Astrocyte of the cerebellum (primary cell): ENCODE data around the gene ISCU.

Experiments used
- DNase-seq: peaks from one replicate; pipeline ENCODE4 v3.0.0-alpha.2; 2011; ENCODE audit warnings: low read depth
- H3K4me3 ChIP-seq: 2 replicates; pipeline ENCODE4 v1.5.1; 2011; ENCODE audit warnings: mild to moderate bottlenecking, low read depth, low read length, moderate library complexity
- in situ Hi-C: cut with HindIII; loops from 2 replicates; pipeline ENCODE4 v1.10.0; 2017; ENCODE audit warnings: low sequenced_read_pairs
- TF ChIP-seq, protein P1 (sequence below): IDR thresholded peaks from 2 replicates; pipeline ENCODE4 v1.5.1; 2012; ENCODE audit warnings: low read length, low read depth, moderate library complexity, mild to moderate bottlenecking; ENCODE audit errors: missing control alignments

Gene ISCU

DNA sequence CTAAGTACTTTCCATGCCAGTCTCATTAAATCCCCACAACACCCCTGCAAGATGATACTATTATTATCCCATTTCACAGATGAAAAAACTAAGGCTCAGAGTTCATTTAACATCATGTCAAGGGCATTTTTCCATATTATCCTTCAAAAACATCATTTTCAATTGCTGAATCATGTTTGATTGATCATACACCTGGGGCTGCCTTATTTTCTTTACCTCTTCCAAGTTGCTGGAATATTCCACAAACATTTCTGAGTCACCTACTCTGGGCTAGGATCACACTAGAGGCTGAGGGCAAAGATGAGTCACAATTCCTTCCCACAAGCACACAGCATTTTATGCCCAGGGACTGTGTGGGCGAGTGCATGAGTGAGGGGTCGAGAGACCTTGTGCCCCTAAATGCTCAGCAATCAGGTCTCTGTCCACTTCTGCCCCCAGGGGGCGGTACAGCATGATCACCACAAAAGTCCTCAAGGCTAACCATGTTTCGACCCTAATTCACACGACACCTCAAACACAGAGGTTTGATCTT lies 49.6 kb downstream of the ISCU start:
- peak; percentile 76 for DNase-seq
- in situ Hi-C loops = no loop called here
- TF ChIP-seq, protein P1, sequence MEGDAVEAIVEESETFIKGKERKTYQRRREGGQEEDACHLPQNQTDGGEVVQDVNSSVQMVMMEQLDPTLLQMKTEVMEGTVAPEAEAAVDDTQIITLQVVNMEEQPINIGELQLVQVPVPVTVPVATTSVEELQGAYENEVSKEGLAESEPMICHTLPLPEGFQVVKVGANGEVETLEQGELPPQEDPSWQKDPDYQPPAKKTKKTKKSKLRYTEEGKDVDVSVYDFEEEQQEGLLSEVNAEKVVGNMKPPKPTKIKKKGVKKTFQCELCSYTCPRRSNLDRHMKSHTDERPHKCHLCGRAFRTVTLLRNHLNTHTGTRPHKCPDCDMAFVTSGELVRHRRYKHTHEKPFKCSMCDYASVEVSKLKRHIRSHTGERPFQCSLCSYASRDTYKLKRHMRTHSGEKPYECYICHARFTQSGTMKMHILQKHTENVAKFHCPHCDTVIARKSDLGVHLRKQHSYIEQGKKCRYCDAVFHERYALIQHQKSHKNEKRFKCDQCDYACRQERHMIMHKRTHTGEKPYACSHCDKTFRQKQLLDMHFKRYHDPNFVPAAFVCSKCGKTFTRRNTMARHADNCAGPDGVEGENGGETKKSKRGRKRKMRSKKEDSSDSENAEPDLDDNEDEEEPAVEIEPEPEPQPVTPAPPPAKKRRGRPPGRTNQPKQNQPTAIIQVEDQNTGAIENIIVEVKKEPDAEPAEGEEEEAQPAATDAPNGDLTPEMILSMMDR = peak; percentile 48
- no peak overlapping the region for H3K4me3 ChIP-seq

DNA sequence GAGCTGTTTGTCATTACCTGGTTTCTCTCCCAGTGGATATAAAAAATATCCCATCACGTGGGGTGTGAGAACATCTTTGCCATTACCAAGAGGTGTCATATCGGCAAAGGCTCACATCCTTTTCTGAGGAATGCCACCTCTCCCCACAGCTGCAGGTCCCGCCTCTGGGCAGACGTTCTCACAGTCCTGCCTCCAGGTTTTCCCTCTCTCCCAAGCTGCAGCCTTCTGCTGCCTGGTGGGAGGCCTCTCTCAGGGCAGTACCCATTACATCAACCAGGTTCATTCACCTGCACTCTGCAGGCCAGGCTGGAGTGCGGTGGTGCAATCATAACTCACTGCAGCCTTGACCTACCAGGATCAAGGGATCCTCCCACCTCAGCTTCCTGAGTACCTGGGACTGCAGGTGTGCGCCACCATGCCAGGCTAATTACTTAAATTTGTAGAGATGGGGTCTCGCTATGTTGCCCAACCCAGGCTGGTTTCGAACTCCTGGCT lies 50.4 kb downstream of the ISCU start:
- TF ChIP-seq, protein P1 = no peak
- no peak overlapping the region for H3K4me3 ChIP-seq
- in situ Hi-C loops = no loop called here
- DNase-seq = no peak

DNA sequence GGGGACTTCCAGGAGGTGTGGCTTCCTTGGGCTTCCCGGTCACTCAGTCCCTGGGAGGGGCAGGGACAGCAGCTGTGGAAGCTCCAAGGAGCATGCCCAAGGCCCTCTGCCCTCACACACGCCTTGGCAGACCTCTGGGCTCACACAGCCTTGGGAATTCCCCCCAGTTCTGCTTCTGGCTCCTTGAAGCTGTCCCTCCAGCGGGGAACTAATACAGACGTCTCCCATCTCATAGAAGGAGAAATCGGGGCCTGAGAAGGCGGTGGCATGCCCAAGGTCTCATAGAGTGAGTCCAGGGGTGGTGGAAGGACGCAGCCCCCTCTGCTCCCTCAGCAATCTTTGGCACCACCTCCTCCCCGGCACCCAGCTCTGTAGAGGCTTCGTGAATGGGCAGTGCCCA lies 51.2 kb downstream of the ISCU start:
- TF ChIP-seq, protein P1 = no peak
- in situ Hi-C loops = no loop called here
- no peak for DNase-seq
- no peak overlapping the region for H3K4me3 ChIP-seq

DNA sequence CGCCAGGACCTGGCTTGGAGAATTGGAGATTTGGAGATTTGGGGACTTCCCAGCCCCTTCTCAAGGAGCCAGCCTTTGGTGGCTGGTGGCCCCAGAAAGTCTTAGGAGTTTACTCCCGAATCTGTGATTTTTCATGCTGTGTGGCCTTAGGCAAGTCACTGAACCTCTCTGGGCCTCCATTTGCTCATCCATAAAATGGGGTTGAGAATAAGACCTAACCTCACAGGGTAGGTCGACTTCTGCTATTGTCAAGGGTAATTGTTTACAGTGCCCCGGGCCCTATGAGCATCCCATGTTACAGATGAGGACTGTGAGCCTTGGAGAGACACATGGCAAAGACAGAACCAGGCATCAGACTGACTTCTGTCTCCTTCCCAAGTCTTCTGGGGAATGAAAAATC lies 51.6 kb downstream of the ISCU start:
- in situ Hi-C loops = no loop called here
- TF ChIP-seq, protein P1 = no peak
- no peak overlapping the region for H3K4me3 ChIP-seq
- DNase-seq = no peak

DNA sequence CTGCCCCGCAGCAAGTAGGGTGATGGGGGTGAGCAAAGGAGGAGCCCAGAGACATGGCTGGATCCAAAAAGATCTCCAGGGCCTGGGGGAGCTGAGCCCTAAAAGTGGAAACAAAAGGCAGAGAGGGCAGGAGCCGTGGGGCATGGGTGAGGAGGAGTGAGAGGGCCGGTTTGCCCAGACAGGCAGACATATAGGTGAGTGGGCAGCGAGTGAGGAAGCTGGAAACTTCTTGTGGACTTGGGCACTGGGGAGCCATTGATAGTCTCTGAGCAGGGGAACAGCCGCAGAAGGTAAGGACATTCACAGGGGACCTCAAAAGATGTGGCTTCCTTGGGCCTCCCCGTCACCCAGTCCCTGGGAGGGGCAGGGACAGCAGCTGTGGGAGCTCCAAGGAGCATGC lies 52.2 kb downstream of the ISCU start:
- no peak overlapping the region for H3K4me3 ChIP-seq
- in situ Hi-C loops = no loop called here
- no peak for DNase-seq
- TF ChIP-seq, protein P1 = no peak

DNA sequence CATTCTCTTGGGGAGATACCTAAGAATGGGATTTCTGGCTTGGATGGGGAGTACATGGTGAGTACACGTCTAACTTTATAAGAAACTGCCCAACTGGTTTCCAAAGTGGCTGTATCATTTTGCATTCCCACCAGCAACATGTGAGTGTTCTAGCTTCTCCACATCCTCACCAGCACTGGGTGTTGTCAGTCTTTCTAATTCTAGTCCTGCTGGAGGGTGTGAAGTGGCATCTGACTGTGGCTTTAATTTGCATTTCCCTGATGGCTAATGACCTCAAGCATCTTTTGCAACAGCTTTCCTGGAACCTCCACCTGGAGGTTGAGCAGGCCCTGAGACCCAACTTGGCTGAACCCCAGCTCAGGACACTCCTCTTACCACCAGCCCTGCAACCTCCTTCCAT lies 53.5 kb downstream of the ISCU start:
- no peak overlapping the region for H3K4me3 ChIP-seq
- no peak for DNase-seq
- in situ Hi-C loops = no loop called here
- TF ChIP-seq, protein P1 = no peak
